Germinal center (tissue), 1 donor: ENCODE results near the gene WDR17.

ENCODE experiments used
- DNase-seq: peaks from one replicate; pipeline ENCODE4 v3.0.0; 2012; ENCODE audit warnings: mixed read lengths, low spot score

The WDR17 gene

DNA sequence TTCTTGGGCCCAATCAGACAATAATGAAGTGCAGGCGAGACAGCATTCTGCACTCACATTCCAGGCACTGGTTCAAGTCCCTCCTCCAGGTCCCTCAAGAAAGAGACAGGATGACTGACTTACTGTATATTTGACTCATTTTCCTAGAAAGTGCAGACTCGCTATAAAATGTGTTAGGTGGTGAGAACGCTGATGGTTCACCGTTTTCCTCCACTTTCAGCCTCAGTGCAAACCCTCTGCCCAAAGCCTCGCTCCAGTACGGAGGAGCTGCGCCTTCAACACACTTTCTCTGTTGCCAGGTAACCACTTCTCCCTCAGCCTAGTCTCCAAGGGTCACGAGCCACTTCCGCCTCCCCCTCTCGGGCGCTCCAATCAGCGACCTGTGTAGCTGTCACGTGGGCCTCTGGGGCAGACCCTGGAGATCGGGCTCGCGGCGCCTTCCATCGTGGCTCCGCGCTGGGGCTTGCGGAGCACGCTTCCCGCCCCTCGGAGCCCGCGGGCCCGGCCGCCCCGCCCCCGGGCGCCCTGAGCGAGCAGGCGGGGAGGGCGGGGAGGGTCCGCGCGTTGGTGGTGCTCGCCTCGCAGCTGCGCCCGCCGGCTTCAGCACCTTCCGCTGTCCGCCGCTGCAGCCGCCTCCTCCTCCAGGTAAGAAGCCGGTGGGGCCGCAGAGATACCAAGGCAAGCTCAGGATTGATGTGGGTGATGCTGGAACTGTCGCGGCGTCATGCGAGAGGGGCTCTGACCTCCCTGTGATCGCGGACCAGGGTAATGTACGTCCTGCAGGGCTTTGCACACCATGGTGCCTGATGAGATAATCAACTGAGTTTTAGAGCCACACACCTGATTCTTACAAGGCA lies at the start of gene WDR17:
Gene WDR17, plus strand, starts transcription at position 407 of the 857 bp plus-strand sequence. CDS start 45,740 bp downstream, outside the sequence.
- DNase-seq, result peak; percentile 98

DNA sequence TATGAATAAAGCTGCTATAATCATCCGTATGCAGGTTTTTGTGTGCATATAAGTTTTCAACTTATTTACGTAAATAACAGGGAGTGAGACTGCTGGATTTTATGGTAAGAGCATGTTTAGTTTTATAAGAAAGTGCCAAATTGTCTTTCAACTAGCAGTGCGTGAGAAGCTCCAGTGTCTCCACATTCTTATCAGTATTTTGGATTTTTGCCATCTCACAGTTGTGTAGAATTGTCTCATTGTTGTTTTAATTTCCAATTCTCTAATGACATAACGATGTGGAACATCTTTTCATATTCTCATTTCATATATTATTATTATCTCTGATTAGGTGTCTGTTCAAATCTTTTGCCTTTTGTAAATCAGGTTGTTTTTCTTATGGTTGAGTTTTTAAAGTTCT lies 49.0 kb upstream of the WDR17 start:
- DNase-seq, result no peak

DNA sequence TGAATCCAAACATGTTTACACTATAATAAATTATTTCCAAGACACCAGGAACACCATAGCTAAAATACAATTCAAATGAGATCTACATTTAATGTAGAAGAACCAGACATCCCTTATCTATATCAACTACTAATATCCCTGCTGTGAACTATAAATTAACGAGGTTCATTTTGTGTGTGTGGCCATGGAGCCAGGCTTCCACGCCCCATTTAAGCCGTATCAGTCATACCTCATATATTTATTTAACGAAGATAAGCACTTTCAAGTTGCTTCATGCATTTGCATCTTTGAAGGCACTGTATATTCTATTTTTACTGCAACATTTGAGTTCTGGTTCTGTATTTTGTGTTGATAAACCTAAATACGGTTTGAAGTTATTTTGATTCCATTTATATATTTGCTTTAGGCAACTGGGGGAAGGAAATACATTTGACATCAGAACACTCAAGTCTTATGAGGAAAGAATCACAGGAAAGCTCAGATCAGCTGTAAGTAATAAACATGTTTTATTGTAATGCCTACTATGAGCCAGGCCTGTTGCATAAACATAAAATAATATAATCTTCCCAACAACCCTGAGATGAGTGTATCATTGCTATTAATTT lies 45.1 kb upstream of the WDR17 start:
- no peak for DNase-seq

DNA sequence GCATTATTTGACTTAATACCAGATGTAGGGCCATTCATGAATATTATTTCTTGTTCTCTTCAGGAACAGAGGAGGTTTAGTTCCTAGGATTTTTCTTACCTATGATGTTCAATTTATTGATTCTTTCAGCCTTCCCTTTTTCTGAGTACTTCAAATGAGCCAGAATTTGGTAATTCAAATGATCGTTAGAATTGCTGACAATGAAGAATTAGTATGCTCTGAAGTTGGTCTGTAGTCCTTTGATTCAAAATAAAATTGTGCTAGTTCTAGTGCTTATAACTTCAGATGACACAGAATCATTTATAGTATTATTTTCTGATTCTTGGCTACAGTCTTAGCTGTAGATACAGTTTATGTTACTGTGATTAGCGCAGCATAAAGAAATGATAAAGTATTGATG lies 35.2 kb upstream of the WDR17 start:
- no peak for DNase-seq

DNA sequence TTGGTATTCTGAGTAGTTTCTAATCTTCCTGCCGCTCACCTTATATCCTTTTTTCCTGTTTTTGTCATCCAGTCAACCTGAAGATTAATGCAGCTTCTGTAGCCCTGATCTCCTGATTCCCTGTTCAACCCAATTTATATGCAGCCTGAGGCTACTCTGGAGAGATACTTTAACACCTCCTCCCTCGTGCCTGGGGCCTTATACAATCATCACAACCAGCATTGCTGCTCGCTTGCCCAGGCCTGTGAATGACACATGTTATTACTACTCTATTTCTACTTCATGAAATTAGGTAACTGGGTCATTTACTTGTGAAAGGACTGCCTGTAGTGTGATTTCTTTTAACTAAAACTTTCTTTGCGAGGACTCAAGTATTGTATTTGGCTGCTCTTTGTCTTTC lies 33.7 kb upstream of the WDR17 start:
- no peak for DNase-seq

DNA sequence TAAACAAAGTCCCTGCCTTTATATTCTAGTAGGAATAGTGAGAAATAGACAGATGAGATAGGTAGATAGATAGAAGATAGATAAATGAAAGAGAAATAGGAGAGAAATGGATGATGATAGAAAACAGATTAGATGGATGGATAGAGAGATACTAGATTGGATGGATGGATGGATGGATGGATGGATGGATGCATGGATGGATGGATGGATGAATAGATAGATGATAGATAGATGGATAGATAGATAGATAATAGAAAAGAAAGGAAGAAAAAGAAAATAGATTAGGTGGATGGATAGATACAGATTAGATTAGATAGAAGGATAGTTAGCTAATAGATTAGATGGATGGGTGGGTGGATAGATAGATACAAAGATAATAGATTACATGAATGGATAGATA lies 33.2 kb upstream of the WDR17 start:
- no peak for DNase-seq

DNA sequence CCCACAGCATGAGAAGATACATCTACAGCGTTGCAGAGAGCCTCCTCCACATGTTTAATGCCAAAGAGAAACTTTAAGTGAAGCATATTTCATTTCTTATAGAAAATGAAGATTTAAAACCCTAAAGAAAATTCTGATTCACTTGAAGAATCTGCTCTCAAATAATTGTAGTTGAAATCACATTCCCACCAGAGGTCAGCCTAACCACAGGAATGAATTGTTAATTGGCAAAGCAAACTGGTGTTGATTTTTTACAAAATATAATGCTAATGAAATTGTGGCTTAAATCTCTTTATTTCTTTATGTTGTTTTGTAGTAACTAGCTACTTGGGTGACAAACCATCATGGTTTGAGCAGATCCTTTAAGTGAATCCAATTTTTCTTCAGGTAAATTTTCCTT lies 31.1 kb upstream of the WDR17 start:
- no peak for DNase-seq

DNA sequence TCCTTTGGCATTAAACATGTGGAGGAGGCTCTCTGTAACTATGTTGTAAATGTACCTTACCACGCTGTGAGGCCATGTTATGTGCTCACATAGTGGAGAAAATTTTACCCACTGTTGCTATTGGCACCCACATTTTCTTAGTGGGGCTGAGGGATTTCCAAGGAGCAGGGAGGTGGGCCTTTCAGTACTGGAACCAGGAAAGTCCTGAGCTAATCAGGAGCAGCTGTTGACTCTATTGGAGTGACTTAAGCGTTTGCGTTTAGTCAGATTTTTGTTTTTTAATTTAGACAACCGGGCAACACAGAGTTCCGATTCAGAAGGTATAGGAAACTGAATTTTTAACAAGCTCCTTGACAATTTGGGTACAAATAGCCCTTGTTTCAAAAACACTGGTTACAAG lies 30.7 kb upstream of the WDR17 start:
- DNase-seq, result no peak

DNA sequence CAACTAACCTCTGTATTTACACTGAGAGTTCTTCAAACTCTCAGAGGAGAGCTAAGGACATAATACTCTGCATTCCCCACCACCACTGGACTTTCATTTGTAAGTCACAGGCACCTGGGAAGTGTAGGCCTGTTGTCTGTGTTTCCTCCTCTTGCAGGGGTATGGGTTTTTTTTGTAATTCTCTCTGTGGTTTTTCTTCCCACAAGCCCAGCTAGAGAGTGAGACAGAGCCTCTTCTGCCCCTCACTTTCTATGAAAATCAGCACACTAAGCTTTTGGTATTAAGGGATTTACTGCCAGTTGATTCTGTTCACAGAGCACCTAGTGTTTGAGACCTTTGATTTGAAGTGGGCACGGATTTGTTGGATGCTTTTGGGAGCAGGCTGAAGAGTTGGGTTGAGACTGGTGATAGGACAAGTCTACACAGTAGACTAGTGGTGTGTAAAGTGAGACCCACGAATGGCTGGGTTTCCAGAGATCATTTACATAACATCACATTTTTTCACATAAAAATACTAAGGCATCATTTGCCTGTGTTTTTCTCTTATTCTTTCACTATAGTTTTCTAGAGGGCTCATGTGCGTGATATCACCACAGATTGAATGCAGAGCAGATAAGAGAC lies 28.9 kb upstream of the WDR17 start:
- no peak for DNase-seq

DNA sequence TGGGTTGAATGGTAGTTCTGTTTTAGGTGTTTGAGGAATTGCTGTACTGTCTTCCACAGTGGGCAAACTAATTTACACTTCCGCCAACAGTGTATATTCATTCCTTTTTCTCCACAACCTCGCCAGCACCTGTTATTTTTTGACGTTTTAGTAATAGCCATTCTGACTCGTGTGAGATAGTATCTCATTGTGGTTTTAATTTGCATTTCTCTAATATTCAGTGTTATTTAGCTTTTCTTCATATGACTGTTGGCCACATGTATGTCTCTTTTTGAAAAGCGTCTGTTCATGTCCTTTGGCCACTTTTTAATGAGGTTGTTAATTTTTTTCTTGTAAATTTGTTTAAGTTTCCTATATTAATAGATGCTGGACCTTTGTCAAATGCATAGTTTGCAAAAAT lies 26.9 kb upstream of the WDR17 start:
- no peak for DNase-seq

DNA sequence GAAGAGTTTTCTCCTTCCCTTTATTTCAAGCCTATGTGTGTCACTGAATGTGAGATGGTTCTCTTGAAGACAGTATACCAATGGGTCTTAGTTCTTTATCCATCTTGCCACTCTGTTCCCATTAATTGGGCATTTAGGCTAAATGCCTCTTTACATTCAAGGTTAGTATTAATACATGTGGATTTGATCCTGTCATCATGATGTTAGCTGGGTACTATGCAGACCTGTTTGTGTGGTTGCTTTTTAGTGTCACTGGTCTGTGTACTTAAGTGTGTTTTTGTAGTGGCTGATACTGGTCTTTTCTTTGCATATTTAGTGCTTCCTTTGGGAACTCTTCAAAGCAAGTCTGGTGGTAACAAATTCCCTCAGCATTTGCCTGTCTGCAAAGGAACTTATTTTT lies 23.4 kb upstream of the WDR17 start:
- no peak for DNase-seq

DNA sequence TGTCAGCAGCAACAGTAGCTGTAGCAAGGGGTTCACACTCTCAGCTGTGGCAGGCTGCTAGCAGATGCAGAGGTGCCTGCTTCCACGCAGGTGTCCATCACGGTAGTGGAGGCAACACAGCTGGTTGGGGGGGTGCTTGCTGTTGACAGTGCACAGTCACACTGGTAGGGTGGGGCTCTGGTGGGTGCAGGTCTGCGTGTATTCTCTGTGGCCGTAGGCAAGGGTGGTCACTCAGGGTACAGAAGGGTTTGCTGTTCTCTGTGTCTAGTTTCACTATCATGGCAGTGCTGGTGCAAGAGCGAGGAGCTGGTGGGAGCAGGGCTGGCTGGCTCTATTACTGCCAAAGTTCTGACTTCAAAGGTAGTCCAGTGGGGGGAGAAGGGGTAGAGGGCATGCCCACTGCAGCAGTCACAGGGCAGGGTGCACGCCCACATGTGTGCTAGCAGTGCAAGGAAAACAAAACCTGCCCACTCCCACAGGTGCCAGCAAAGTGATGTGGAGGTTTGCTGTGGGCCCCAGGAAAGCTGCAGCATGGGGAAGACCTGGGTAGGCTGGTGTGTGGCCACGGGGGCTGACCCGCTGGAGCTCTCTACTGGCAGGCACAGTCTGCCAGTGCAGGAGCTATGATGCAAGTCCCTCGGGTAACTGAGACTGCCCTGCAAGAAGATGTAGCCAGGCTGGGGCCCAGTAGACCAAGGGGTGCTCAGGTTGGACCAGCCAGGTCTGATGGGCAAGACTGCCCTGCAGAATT lies 21.6 kb upstream of the WDR17 start:
- no peak for DNase-seq

DNA sequence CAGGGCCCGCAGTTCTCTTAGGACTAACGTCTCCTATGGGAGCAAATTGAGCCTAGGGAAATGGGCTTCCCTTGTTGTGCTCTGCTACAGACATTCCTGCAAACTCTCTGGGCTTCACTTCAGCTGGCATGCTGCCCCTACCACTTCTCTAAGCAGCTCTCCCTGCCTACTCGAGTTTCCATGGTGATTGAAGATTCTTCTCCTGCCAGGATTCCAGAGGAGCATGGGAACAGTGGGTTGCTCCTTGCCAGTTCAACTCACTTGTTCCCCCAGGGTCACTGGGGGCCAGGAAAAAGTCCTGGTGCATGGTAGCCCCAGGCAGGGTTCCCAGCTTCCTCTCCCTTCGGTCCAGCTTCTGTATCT lies 21.1 kb upstream of the WDR17 start:
- DNase-seq, result no peak

DNA sequence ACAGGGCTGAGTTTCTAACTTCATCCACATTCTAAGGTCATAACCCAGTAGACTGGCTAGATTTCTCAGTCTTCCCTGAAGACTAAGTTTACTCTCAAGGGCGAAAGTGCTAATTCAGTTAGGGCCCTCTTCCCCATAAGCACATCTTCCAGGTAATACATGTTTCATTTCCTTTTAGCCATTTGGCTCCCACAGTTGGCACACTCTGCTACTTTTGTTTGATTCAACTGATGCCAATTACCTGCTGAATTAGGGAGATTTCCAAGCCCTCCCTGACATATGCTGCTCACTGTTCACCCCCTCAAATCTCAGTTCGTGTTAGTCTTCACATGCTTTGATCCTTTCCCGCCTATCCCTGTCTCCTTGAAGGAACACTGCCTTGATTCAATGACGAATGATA lies 17.0 kb upstream of the WDR17 start:
- DNase-seq, result no peak

DNA sequence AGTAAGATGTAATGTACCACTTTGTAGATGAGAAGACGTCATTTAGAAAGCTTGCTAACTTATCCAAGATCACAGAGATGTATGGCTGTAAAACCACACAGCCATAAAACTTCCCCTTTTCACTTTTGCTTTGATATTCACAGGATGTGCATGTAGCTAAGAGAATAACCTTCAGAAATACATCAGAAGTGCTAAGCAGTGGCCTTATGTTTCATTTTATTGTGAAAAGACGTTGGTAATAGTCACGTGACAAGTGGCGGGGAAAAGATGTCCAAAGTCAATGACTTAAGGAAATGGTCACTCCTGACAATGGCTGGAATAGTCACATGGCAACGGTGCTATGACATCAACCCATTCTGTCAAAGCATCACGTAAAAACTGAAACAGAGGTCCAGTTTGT lies 12.9 kb upstream of the WDR17 start:
- peak; percentile 24 for DNase-seq

DNA sequence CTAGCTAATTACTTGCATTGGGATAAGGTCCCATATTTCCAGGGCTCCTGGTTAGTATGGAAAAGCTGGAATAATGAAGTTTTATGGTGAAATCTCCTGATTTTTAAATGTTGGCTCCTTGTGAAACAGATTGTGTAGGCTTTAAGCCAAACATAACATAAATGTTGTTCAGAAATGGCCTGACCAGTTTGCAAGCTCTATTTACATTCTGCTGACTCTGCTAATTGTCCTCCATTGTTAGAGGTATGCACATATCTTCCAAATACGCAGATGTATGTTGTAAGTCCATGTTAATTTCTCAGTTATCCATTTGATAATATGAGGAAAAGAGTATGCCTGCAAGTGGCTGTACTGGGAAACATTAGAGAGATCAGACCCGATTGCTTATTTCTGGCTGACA lies 11.9 kb upstream of the WDR17 start:
- no peak for DNase-seq

DNA sequence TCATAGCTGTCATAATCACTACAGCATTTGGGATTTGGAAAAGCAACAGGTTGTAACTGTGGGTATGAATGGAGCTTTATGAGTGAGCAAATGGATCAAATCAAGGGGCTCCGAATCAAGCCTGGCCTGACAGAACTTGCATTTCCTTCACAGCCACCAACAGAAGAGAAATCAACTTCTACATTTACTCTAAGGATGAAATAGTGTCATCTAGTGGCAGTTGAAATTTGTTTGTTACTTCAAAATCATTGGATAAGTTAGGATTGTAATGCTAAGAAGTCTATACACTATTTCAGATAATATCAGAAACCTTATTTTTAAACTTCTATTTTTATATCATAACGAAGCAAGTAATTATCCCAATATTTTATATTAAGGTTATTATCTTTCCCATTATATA lies 10.7 kb upstream of the WDR17 start:
- DNase-seq, result peak; percentile 13

DNA sequence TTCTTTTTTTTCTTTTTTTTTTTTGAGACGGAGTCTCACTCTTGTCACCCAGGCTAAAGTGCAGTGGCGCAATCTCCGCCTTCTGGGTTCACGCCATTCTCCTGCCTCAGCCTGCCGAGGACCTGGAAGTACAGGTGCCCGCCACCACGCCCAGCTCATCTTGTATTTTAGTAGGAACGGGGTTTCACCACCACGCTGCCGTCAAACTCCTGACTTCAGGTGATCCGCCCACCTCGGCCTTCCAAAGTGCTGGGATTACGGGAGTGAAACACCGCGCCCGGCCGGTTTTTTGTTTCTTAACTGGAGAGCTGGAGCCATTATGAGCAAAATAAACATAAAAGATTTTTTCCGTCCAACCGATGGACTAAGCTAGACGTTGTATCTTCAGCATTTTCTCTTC lies 1.9 kb upstream of the WDR17 start:
- no peak for DNase-seq

DNA sequence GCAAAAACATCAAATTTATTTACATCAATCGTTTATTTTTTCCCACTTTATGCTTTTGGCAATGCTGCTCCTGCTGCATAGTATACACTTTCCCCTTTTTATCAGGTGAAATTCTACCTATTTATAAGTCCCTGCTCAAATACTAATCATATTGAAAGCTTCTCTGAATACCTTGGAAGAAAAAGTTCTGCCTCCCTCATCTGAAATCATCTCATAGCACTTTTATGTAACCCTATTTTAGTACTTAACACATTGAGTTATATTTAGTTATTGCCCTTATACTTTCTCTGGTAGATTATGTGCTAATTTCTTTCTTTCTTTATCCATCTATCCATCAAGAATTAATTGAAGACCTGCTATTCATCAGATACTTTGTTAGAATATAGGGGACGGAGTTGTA lies 1.1 kb upstream of the WDR17 start:
- DNase-seq, result no peak

DNA sequence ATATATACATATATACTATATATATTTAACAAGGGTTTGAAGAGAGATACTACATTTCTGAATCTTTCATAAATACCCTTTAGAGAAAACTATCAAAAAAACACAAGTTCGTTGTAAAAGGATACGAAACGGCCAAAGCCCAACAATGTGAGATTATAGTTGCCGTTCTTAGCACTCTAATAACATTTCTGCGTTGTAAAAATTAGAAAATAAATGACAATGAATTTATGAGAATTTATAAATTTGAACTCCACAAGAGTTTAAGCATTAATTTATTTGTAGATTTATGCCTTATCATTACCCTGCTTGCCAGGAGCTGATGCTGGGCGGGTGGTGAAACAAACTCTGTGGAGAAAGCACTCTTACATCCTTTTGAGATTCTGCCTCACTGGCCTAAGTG lies 1.1 kb downstream of the WDR17 start:
- DNase-seq, result no peak

DNA sequence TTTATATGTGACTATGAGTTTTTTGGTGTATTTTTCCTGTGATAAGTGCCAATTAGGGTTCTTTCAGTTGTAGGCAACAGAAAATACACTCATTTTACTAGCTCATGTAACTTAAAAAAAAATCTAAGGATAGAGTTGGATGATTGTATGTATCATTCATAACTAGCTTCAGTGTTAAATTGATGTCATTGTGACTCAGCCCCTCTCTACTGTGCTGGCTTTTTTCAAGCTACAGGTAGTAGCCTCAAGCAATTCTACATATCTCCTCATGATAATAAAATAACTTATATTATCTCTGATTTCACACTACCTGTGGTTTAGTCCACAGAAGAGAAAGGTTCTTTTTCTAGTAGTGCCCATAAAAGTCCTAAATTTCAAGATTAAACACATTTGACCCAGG lies 11.9 kb downstream of the WDR17 start:
- DNase-seq, result no peak

DNA sequence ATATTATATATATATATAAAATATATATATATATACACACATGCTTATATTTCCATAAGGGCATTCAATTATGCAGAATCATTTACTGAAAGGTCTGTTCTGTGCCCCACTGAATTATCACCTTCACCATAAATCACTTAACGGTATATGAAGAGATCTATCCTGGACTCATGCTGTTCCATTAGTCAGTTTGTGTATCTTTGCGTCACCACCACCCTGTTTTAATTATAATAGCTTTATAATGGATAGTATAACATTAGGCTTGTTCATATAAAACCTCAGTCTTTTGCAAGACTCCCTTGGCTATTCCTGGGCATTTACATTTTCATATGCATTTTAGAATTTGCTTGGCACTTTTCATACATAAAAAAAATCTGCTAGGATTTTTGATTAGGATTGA lies 19.1 kb downstream of the WDR17 start:
- DNase-seq, result no peak

DNA sequence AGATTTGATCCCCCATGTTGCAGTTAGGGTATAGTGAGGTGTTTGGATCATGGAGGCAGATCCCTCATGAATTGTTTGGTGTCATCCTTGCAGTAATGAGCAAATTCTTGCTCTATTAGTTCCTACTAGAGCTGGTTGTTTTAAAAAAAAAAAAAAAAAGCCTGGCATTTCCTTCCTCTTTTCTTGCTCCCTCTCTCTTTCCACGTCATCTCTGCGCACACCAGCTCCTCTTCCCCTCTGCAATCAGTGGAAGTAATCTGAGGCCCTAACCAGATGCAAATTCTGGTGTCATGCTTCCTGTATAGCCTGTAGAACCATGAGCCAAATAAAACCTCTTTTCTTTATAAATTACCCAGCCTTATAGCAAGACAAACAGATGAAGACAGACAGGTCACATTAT lies 24.5 kb downstream of the WDR17 start:
- DNase-seq, result peak; percentile 6
